Thoracic aorta (tissue), 2 donors: Measurements from ENCODE around the gene SSBP3. TPM values are rescaled to one million over a fixed set of nuclear protein-coding genes. Genes with fewer than 3 reads are reported as not detected.
A peak's percentile ranks its signal among the peaks of the same experiment; 100 is the strongest.

Experiments used
- ATAC-seq: fragments of 150-250 bp; one replicate; pipeline ENCODE4 v1.8.0; 2017; ENCODE audit warnings: low read depth; ENCODE audit not compliant: insufficient number of reproducible peaks, low FRiP score
- DNase-seq: peaks from one replicate; pipeline ENCODE4 v3.0.0-alpha.2; 2020; ENCODE audit warnings: low spot score
- H3K27ac ChIP-seq, 2 donors: fragments of 200-600 bp; sonication (generic); 1 replicate in 1 of 2; 2 replicates in 1 of 2; pipeline ENCODE4 v1.5.1; 2016; ENCODE audit warnings: mild to moderate bottlenecking in 2 of 2, moderate library complexity in 2 of 2
- H3K27me3 ChIP-seq: fragments of 200-600 bp; sonication (generic); replicated peaks from 2 replicates; pipeline ENCODE4 v1.6.0; 2016; ENCODE audit warnings: mild to moderate bottlenecking; ENCODE audit not compliant: insufficient read depth
- H3K36me3 ChIP-seq: fragments of 200-600 bp; sonication (generic); one replicate; pipeline ENCODE4 v1.5.1; 2016
- H3K4me1 ChIP-seq, 2 donors: fragments of 200-600 bp; sonication (generic); 1 replicate in 1 of 2; 2 replicates in 1 of 2; pipeline versions ENCODE4 v1.5.1 to v1.6.0; 2016; ENCODE audit warnings: low read depth in 2 of 2, mild to moderate bottlenecking in 1 of 2; ENCODE audit not compliant: control insufficient read depth in 1 of 2
- H3K4me3 ChIP-seq: fragments of 200-600 bp; sonication (generic); 2 replicates; pipeline ENCODE4 v1.5.1; 2016; ENCODE audit warnings: mild to moderate bottlenecking
- H3K9me3 ChIP-seq: fragments of 200-600 bp; sonication (generic); 2 replicates; pipeline ENCODE4 v1.5.1; 2016
- total RNA-seq, 2 donors: library from RNA; depleted of rRNA; stranded (reverse); fragments of >200 nt; gene quantifications; one replicate each; pipeline versions ENCODE4 v1.1.0 to v1.2.3, GENCODE V29; 2016
- TF ChIP-seq, protein P1 (sequence below): fragments of 200-600 bp; sonication (generic); IDR thresholded peaks from one replicate; pipeline ENCODE4 v1.5.1; 2019; ENCODE audit warnings: antibody characterized with exemption

The SSBP3 gene
- total RNA-seq, 2 donors from 2014 or later = 33.4 to 87.1 TPM

DNA sequence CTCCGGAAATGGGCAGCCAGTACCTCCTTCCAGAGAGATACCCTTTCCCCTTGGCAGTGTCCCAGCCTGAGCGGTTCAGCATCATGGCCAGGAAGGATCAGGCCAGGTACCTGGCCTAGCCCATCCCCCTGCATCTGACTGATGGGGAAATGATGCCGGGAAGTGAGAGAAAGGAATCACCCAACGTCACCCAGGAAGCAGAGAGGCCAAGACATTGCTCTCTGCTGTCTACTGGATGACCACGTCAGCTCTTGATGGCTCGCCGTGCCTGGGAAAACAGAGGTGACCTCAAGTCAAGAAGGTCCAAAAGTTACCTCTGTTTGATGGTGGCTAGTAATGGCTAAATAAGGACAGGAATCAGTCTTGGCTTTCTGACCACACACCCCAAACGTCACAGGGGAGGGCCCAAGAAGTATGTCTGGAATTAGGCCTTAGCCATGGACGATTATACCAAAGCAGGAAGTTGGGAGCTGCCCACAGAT is 127.2 kb downstream of the SSBP3 start:
- DNase-seq = peak; percentile 33
- Histone ChIP-seq H3K27ac (peak overlapping the region; percentile 97 to 99), H3K27me3 (no peaks in the 10 kb centered on the region), H3K4me3 (no peak overlapping the region), H3K36me3 (no peaks in the 10 kb centered on the region), H3K4me1 (peaks cover 51 to 79% of the 10 kb centered on the region in 2 donors), H3K9me3 (no peaks in the 10 kb centered on the region)
- TF ChIP-seq, protein P1, sequence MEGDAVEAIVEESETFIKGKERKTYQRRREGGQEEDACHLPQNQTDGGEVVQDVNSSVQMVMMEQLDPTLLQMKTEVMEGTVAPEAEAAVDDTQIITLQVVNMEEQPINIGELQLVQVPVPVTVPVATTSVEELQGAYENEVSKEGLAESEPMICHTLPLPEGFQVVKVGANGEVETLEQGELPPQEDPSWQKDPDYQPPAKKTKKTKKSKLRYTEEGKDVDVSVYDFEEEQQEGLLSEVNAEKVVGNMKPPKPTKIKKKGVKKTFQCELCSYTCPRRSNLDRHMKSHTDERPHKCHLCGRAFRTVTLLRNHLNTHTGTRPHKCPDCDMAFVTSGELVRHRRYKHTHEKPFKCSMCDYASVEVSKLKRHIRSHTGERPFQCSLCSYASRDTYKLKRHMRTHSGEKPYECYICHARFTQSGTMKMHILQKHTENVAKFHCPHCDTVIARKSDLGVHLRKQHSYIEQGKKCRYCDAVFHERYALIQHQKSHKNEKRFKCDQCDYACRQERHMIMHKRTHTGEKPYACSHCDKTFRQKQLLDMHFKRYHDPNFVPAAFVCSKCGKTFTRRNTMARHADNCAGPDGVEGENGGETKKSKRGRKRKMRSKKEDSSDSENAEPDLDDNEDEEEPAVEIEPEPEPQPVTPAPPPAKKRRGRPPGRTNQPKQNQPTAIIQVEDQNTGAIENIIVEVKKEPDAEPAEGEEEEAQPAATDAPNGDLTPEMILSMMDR = no peak
- ATAC-seq = peak; percentile 76

DNA sequence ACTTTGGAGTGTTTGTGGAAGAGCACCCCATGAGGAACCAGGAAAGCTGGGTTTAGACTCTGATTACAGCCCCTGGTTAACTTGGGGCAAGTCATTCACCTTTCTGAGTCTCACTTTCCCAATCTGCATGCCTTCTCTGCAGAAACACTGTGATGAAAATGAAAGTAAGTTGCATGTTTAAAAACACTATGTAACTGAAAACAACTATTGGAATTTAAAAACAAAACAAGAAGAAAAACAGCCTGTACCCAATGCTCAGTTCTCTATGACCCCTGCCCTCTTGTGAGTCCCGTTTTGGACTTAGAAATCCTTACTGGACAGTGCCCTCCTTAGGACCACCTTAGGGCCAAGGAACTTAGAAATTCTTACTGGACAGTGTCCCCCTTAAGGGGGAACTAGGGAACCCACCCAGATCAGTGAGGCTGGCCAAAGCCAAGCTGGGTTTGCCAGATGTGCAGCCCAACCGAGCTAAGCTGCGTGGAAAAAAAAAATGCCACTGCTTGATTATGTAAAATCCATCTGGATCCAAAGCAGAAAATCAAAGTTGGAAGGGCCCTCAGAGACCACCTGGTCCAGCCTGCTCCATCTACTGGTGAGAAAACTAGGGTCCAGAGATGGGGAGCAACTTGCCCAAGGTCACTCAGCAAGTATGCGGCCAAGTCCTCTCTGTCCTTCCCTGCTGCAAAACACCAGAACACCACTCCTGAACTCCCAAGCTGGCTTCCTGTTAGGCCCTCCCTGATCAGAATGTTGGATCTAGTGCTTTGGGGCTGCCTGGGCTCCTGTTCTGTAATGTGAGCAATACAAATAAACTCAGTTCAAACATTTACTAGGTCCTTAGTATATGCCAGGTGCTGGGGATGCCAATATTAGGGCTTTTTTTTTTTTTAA is 128.5 kb downstream of the SSBP3 start:
- no peak overlapping the region for H3K4me3 ChIP-seq
- H3K4me1 ChIP-seq = peaks cover 55 to 85% of the 10 kb centered on the region in 2 donors
- ATAC-seq (no peak), DNase-seq (no peak)
- TF ChIP-seq, protein P1 = no peak
- no peaks in the 10 kb centered on the region for H3K36me3 ChIP-seq
- peak overlapping the region; percentile 97 to 99 for H3K27ac ChIP-seq
- H3K9me3 ChIP-seq = no peaks in the 10 kb centered on the region
- H3K27me3 ChIP-seq = no peaks in the 10 kb centered on the region

DNA sequence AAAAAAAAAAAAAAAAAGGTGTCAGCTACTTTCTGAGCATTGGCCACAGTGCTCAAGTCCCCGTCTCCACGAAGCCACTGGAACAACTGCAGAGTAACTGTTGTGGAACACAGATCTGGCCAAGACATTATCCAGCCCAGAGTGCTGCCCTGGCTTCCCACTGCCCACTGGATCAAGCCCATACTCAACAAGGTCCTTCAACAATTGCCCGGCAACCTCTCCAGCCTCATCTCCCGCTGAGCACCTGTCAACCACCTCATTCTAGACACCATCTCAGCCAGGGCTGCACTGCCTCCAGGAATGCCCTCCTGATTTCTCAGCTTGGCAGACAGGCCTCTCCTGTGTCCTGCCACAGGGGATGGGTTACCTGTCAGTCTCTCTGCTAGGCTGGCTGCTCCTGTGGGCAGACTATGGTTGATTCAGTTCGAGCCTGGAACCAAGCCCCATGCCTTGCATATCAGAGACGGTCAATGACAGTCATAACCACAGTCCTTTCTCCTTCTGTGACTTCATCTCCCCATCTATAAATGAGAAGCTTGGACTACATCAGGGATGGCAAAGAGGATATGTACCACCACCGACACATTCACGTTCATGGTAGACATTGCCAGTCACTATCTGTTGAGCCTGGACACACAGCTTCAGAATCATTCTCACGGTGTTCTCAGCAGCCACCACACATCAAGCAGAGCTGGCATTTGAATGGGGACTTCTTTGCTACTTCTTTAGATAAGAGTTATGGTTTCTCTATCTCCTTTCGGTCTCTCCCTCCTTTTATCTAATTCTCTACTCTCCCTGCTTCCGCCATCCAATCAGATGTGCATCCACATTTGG is 129.4 kb downstream of the SSBP3 start:
- Histone ChIP-seq H3K27me3 (no peaks in the 10 kb centered on the region), H3K4me3 (no peak overlapping the region), H3K36me3 (no peaks in the 10 kb centered on the region), H3K27ac (peak overlapping the region; percentile 97 to 99), H3K4me1 (peaks cover 56 to 93% of the 10 kb centered on the region in 2 donors), H3K9me3 (no peaks in the 10 kb centered on the region)
- no peak for ATAC-seq
- DNase-seq = no peak
- TF ChIP-seq, protein P1 = no peak

DNA sequence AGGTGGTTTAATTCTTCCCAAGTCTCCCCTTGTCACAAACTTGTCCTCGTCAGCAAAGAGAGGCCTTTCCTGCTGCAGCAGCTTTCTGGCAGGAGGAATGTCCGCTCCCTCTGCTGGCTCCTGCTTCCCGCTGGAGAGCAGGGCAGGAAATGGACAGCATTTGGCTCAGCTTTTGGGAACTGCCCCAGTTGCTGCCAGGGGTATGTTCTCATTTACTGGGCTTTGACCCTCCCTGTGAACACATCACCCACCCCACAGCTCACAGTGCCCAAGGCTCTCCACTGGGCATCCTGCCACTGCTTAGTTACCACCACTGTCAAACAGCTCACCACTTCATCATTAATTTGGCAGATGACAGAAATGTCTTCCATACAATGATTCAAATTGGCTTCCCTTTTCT is 130.8 kb downstream of the SSBP3 start:
- H3K4me1 ChIP-seq = peaks cover 56 to 95% of the 10 kb centered on the region in 2 donors
- TF ChIP-seq, protein P1 = peak; percentile 33
- H3K27ac ChIP-seq = peak overlapping the region; percentile 97 to 99
- H3K36me3 ChIP-seq = no peaks in the 10 kb centered on the region
- no peaks in the 10 kb centered on the region for H3K27me3 ChIP-seq
- peak overlapping the region; percentile 34 for H3K4me3 ChIP-seq
- H3K9me3 ChIP-seq = no peaks in the 10 kb centered on the region
- ATAC-seq (peak; percentile 24), DNase-seq (peak; percentile 87)

DNA sequence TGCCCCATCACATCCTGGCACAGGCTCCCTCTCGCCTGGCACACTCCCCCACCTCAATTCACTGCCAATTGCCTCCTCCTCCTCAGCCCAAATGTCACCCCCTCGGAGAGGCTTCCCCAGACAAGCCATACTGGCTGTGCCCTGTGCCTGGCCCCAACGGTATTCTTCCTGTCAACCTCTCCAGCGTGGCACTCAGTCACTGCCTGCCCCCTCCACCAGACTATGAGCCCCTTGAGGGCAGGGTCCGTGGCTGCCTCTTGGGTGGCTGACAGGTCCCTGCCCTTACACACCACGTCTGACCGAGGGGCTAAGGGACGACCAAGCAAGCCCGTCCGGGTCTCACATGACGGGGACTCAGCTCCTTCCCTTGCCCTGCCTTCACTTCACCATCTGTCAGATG is 131.3 kb downstream of the SSBP3 start:
- H3K27me3 ChIP-seq = no peaks in the 10 kb centered on the region
- TF ChIP-seq, protein P1 = no peak
- no peaks in the 10 kb centered on the region for H3K9me3 ChIP-seq
- H3K36me3 ChIP-seq = no peaks in the 10 kb centered on the region
- H3K27ac ChIP-seq = peak overlapping the region; percentile 94 to 99
- H3K4me1 ChIP-seq = peaks cover 56 to 90% of the 10 kb centered on the region in 2 donors
- peak overlapping the region; percentile 34 for H3K4me3 ChIP-seq
- ATAC-seq (no peak), DNase-seq (no peak)
